Measurements from ENCODE around the gene CKB.

The CKB gene

GRCh38 chr14:103492156-103492925 is 30.3 kb downstream of the CKB start:
- DNase-seq (ENCODE audit: low read depth in 1 of 2, low spot score in 1 of 2) = no peak

GRCh38 chr14:103491691-103492090 is 30.9 kb downstream of the CKB start:
- no peak for DNase-seq (ENCODE audit: low read depth in 1 of 2, low spot score in 1 of 2)

- no peak for DNase-seq (ENCODE audit: low read depth in 1 of 2, low spot score in 1 of 2)
Measured at GRCh38 chr14:103489621-103490020, 33.0 kb downstream of the CKB start.

- no peak for DNase-seq (ENCODE audit: low read depth in 1 of 2, low spot score in 1 of 2)
Measured at GRCh38 chr14:103488960-103489359, 33.7 kb downstream of the CKB start.

- DNase-seq (ENCODE audit: low read depth in 1 of 2, low spot score in 1 of 2) = no peak
Measured at GRCh38 chr14:103488071-103488470, 34.6 kb downstream of the CKB start.

GRCh38 chr14:103485504-103485903 is 37.1 kb downstream of the CKB start:
- no peak for DNase-seq (ENCODE audit: low read depth in 1 of 2, low spot score in 1 of 2)

- DNase-seq (ENCODE audit: low read depth in 1 of 2, low spot score in 1 of 2) = no peak
Measured at GRCh38 chr14:103483600-103483999, 39.0 kb downstream of the CKB start.

- DNase-seq (ENCODE audit: low read depth in 1 of 2, low spot score in 1 of 2) = no peak
Measured at GRCh38 chr14:103480595-103480994, 42.0 kb downstream of the CKB start.

GRCh38 chr14:103476631-103477030 is 46.0 kb downstream of the CKB start:
- no peak for DNase-seq (ENCODE audit: low read depth in 1 of 2, low spot score in 1 of 2)

GRCh38 chr14:103476065-103476464 is 46.6 kb downstream of the CKB start:
- DNase-seq (ENCODE audit: low read depth in 1 of 2, low spot score in 1 of 2) = no peak

- DNase-seq (ENCODE audit: low read depth in 1 of 2, low spot score in 1 of 2) = no peak
Measured at GRCh38 chr14:103474893-103475292, 47.7 kb downstream of the CKB start.

GRCh38 chr14:103472939-103473338 is 49.7 kb downstream of the CKB start:
- DNase-seq (ENCODE audit: low read depth in 1 of 2, low spot score in 1 of 2) = no peak

Measured in activated CD4-positive, alpha-beta T cell treated with anti-CD3 and anti-CD28 coated beads, Interleukin-2, amount 50 U/mL, for 24 hours (primary cell).